Measurements from ENCODE around the gene ZNF346.

ZNF346 gene

GRCh38 chr5:177093803-177094202, 71.3 kb downstream of the ZNF346 start:
- DNase-seq (ENCODE audit: low read depth in 2 of 3, low spot score in 1 of 3): no peak

- no peak for DNase-seq (ENCODE audit: low read depth in 2 of 3, low spot score in 1 of 3)
These were observed 72.0 kb downstream of the ZNF346 start for GRCh38 chr5:177094224-177095087.

GRCh38 chr5:177095088-177095669, 72.7 kb downstream of the ZNF346 start:
- no peak for DNase-seq (ENCODE audit: low read depth in 2 of 3, low spot score in 1 of 3)

- DNase-seq (ENCODE audit: low read depth in 2 of 3, low spot score in 1 of 3): no peak
These were observed 73.9 kb downstream of the ZNF346 start for GRCh38 chr5:177096162-177097015.

GRCh38 chr5:177097016-177097985, 74.8 kb downstream of the ZNF346 start:
- DNase-seq (ENCODE audit: low read depth in 2 of 3, low spot score in 1 of 3): no peak

- no peak for DNase-seq (ENCODE audit: low read depth in 2 of 3, low spot score in 1 of 3)
These were observed 75.6 kb downstream of the ZNF346 start for GRCh38 chr5:177098120-177098469.

GRCh38 chr5:177098470-177099141, 76.1 kb downstream of the ZNF346 start:
- DNase-seq (ENCODE audit: low read depth in 2 of 3, low spot score in 1 of 3): no peak

GRCh38 chr5:177099422-177100093, 77.1 kb downstream of the ZNF346 start:
- DNase-seq (ENCODE audit: low read depth in 2 of 3, low spot score in 1 of 3): no peak

GRCh38 chr5:177100714-177101121, 78.2 kb downstream of the ZNF346 start:
- DNase-seq (ENCODE audit: low read depth in 2 of 3, low spot score in 1 of 3): no peak

- no peak for DNase-seq (ENCODE audit: low read depth in 2 of 3, low spot score in 1 of 3)
These were observed 81.2 kb downstream of the ZNF346 start for GRCh38 chr5:177103523-177104253.

- no peak for DNase-seq (ENCODE audit: low read depth in 2 of 3, low spot score in 1 of 3)
These were observed 83.4 kb downstream of the ZNF346 start for GRCh38 chr5:177105691-177106476.

- no peak for DNase-seq (ENCODE audit: low read depth in 2 of 3, low spot score in 1 of 3)
These were observed 84.7 kb downstream of the ZNF346 start for GRCh38 chr5:177107159-177107558.

- DNase-seq (ENCODE audit: low read depth in 2 of 3, low spot score in 1 of 3): no peak
These were observed 87.3 kb downstream of the ZNF346 start for GRCh38 chr5:177109810-177110209.

- peak in 2 of 3 donors; percentile 43 to 60 for DNase-seq (ENCODE audit: low read depth in 2 of 3, low spot score in 1 of 3)
These were observed 89.4 kb downstream of the ZNF346 start for GRCh38 chr5:177111720-177112394.

GRCh38 chr5:177112589-177113220, 90.2 kb downstream of the ZNF346 start:
- DNase-seq (ENCODE audit: low read depth in 2 of 3, low spot score in 1 of 3): no peak

- peak; percentile 65 to 83 (median 67) for DNase-seq (ENCODE audit: low read depth in 2 of 3, low spot score in 1 of 3)
These were observed 91.3 kb downstream of the ZNF346 start for GRCh38 chr5:177113566-177114424.

Measured in stimulated activated CD4-positive, alpha-beta T cell treated with anti-CD3 and anti-CD28 coated beads, Interleukin-12 subunit alpha, Interleukin-12 subunit beta, amount 100 ng/mL, for 48 hours (primary cell).